Stimulated activated CD4-positive, alpha-beta T cell treated with anti-CD3 and anti-CD28 coated beads, Interleukin-1b, Interleukin-23, amount 100 ng/mL, for 48 hours (primary cell): ENCODE measurements around the gene IRAK2.
A peak's percentile ranks its signal among the peaks of the same experiment; 100 is the strongest.
"Not testable (repeated sequence)": the region's sequence is repeated elsewhere in the genome, so short reads cannot be mapped to it uniquely, and the experiment has no call there.

Experiments
- DNase-seq: peaks from one replicate; pipeline ENCODE4 v3.0.0-alpha.2; 2020

Gene IRAK2, protein sequence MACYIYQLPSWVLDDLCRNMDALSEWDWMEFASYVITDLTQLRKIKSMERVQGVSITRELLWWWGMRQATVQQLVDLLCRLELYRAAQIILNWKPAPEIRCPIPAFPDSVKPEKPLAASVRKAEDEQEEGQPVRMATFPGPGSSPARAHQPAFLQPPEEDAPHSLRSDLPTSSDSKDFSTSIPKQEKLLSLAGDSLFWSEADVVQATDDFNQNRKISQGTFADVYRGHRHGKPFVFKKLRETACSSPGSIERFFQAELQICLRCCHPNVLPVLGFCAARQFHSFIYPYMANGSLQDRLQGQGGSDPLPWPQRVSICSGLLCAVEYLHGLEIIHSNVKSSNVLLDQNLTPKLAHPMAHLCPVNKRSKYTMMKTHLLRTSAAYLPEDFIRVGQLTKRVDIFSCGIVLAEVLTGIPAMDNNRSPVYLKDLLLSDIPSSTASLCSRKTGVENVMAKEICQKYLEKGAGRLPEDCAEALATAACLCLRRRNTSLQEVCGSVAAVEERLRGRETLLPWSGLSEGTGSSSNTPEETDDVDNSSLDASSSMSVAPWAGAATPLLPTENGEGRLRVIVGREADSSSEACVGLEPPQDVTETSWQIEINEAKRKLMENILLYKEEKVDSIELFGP

DNA sequence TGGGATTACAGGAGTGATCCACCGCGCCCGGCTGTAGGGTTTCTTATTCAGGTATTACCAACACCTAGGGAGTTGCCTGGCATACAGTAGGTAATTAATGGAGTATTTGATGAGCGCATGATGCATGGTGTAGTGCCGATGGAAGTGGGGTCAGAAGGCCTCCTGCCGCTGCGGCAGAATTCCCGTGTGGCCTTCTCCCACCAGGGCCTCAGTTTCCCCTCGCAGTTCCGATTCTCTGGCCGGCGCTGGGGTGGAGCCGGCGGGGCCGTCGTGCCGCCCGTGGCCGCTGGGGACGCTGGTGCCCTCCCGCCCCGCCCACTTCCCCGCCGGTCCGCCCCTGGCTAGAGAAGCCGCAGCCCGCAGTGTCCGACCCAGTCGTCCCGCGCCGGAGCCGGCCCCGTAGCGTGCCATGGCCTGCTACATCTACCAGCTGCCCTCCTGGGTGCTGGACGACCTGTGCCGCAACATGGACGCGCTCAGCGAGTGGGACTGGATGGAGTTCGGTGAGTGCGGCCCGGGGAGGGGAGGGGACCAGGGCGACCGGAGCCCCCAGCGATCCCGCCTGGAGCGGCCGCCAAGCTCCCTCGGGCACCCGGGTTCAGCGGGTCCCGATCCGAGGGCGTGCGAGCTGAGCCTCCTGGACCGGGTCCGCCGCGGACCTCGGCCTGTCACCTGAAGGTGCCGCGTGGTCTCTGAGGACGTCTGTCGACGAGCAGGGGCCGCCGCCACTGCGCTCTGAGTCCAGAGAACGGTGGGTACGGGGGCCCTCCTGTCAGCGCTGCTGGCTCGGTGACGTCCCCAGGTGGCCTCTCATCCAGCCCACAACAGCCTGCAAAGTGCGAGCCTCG is at the start of gene IRAK2:
IRAK2 (plus strand) TSS at position 374 of the 848 bp plus-strand sequence; CDS start at position 410, 36 bp downstream.
- DNase-seq, result peak; percentile 32

DNA sequence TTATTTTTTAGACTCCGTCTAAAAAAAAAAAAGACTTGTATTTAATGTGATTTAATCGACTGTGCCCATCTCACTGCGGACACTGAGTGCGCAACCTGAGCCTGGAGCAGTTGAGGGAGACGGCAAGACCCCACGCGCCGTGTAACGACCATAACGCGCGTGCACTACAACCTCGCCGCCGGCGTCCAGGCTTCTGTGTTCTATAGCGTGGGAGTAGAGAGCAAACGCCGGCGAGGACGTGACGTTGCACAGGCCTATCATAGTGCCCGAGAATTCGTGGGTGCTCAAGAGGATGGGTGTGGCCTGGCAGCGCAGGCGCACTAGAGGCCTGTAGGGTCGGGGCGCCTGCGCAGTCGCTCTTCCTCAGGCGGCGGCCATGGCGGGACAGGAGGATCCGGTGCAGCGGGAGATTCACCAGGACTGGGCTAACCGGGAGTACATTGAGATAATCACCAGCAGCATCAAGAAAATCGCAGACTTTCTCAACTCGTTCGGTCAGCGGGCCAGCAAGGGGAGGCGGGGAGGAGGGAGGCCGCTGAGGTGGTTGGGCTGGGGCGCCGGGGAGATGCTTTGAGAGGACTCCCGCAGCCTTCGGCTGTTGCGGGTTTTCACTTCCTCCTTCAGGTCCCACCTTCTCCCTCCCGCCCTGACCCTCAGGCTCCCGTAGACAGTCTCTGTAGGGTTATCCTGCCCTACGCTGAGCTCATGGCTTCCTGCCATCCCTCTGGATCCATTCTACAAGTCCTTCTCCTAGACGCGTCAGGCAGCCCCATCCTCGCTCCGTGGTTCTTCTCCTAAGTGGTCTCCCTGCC is 49.2 kb upstream of the IRAK2 start, which contains the start of gene BRK1:
BRK1 (plus strand) TSS at position 350 of the 812 bp plus-strand sequence; CDS start at position 377, 27 bp downstream.
- peak; percentile 97 for DNase-seq

DNA sequence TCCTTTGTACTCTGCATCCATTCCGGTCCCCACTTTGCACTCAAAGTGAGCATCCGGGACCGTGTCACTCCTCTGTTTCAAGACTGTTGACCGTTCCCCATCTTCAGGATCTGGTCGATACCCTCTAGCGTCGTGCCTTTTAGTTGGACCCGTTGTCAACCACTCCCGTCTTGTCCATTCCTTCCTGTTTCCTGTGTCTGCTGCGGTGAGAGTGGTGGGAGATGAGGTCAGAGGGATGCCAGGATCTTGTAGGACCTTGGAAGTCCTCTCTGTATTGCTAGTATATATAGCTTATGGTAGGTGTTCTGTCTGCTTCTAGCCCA is 48.6 kb upstream of the IRAK2 start:
- no peak for DNase-seq

DNA sequence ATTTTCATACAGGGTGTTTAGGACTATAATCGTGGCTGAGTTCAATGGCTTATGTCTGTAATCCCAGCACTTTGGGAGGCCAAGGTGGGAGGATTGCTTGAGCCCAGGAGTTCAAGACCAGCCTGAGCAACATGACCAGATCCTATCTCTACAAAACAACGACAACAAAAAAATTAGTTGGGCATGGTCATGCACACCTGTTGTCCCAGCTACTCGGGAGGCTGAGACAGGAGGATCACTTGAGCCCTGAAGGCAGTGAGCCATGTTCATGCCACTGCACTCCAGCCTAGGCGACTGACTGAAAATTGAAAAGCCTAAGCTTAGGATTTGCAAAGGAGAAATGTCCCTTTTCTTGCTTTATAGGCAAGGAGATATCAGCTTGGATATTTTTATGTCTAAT is 47.8 kb upstream of the IRAK2 start:
- no peak for DNase-seq

DNA sequence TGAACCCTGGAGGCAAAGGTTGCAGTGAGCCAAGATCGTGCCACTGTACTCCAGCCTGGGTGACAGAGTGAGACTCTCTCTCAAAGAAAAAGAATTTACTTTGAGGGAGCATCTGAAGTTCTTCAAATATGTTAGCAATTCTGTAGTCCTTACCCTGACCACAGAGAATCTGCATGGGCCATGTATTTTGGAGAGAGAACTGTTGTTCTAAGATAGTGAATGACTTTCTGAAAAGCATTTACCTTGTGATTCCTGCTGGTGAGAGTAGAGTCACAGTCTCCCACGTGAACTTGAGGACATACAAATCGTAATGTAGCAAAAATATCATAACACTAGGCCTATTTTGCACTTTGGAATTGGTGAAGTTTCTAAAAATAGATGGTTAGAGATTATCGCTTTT is 45.3 kb upstream of the IRAK2 start:
- DNase-seq, result no peak

DNA sequence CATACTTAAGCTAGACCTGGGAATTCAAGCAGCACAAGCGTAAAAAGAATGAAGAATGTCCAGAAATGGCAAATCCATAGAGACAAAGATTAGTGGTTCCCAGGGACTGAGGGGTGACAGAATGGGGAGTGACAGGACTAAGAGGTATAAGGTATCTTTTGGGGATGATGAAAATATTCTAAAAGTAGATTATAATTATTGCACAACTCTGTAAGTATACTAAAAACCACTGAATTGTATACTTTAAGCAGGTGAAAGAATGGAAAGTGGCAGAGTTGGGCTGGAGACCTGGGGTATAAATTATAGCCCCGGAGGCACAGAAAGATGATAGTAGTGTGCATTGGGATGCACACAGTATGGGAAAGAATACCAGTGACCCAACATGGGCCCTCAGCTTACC is 43.7 kb upstream of the IRAK2 start:
- DNase-seq, result no peak

DNA sequence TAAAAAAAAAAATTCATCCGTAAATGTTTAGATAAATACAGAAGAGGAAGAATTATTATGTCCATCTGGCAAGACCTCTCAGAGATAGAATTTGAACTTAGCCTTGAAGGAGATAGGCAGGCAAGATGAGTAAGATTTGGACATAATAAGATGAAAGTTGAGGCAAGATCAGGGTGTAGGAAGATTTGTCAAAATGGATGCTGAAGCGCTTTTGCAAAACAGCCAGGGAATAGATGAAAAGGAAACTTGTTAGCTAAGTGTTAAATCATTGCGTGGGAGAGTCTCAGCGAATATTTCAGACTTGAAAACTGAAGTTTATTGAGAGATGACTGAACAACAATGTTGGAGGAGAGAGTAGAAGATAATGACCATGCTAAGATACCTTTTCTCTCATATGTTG is 42.0 kb upstream of the IRAK2 start:
- DNase-seq, result no peak

DNA sequence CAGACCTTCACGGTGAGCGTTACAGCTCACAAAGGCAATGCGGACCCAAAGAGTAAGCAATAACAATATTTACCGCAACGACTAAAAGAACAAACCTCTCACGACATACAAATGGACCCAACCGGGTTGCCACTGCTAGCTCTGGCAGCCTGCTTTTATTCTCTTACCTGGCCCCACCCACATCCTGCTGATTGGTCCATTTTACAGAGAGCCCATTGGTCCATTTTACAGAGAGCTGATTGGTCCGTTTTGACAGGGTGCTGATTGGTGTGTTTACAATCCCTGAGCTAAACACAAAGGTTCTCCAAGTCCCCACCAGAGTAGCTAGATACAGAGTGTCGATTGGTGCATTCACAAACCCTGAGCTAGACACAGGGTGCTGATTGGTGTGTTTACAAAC is 28.8 kb upstream of the IRAK2 start:
- peak; percentile 27 for DNase-seq

DNA sequence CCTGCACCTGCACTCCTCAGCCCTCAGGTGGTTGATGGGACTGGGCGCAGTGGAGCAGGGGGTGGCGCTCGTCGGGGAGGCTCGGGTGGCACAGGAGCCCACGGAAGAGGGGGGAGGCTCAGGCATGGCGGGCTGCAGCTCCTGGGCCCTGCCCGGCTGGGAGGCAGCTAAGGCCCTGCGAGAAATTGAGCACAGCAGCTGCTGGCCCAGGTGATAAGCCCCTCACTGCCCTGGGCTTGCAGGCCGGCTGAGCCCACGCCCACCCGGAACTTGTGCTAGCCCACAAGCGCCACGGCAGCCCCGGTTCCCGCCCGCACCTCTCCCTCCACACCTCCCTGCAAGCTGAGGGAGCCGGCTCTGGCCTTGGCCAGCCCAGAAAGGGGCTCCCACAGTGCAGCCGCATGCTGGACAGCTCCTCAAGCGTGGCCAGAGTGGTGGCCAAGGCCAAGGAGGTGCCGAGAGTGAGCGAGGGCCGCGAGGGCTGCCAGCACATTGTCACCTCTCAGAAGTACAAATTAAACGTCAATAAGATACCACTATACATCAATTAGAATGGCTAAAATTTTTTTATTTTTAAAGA is 28.2 kb upstream of the IRAK2 start:
- no peak for DNase-seq

DNA sequence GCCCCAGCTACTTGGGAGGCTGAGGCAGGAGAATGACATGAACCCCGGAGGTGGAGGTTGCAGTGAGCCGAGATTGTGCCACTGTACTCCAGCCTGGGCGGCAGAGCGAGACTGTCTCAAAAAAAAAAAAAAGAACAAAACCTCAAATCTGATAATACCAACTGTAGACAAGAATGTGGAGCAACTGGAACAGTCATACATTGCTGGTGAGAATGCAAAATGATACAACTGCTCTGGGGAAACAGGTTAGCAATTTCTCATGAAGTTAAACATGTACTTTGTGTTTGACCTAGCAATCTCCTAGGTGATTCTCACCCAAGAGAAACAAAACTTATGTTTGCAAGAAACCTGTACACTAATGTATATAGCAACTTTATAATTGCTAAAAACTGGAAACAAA is 27.5 kb upstream of the IRAK2 start:
- no peak for DNase-seq

DNA sequence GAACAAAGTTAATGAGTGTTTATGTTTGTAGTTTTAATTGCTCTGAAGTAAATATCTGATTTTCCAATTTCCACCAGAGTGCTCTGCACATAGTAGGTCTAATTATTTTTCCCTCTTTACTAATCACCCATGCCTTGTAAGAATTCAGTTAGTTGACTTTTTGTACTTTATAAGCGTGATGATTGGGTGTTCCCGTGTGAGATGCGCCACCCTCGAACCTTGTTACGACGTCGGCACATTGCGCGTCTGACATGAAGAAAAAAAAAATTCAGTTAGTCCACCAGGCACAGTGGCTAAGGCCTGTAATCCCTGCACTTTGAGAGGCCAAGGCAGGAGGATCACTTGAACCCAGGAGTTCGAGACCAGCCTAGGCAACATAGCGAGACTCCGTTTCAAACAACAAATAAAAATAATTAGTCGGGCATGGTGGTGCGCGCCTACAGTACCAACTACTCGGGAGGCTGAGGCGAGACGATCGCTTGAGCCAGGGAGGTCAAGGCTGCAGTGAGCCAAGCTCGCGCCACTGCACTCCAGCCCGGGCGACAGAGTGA is 23.6 kb upstream of the IRAK2 start:
- DNase-seq, result no peak

DNA sequence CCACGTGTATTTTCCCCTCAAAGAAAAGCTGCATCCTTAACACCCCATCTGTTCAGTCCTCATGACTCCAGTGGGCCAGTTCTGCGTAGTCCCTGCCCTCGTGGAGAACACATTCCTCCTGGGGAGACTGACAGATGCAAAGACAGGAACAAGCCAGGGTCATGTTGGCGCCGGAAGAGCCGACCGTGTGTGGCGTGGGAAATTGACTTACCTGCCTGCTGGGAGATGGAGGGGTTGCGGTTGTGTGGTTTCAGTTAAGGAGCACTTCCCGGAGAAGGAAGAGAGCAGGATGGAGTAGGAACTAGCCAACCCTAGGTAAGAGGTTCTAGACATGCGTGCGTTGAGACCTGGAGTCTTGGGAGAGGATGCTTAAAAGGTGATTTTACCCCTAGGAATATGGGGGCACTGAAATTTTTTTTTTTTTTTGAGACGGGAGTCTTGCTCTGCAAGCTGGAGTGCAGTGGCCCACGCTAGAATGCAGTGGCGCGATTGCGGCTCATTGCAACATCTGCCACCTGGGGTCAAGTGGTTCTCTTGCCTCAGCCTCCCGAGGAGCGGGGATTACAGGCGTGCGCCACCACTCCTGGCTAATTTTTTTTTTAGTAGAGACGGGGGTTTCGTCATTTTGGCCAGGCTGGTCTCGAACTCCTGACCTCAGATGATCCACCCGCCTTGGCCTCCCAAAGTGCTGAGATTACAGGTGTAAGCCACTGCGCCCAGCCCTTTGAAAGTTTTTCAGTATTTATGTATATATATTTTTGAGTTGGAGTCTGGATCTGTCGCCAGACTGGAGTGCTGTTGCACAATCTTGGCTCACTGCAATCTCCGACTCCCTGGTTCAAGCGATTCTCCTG is 21.8 kb upstream of the IRAK2 start:
- peak; percentile 19 for DNase-seq

DNA sequence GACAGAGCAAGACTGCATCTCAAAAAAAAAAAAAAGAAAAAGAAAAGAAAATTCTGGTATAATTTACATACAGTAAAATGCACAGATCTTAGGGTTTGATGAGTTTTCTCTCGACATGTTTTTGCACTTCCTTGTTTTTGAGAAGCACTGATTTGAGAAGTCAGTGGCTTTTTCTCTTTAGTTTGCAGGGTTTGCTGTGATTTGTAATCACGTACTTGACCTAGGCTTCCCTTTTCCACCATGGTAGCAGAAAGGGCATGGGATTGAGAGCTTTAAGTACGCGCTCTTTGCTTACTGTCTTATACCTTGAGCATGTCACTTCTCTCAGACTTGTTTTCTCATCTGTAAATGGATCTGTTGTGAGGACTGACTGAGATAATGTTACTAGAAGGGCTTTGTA is 19.0 kb upstream of the IRAK2 start:
- no peak for DNase-seq

DNA sequence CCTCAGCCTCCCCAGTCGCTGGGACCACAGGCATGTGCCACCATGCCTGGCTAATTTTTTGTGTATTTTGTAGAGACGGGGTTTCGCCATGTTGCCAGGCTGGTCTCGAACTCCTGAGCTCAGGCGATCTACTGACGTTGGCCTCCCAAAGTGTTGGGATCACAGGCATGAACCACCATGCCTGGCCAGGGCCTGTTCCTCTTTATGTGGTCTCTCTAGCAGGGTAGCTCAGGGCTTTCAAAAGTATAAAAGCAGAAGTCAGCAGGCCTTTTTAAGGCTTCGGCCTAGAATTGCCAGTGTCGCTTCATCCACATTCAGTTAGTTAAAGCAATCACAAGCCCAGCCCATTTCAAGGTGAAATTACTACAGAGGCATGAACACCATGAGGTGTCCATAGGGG is 15.5 kb upstream of the IRAK2 start:
- DNase-seq, result no peak

DNA sequence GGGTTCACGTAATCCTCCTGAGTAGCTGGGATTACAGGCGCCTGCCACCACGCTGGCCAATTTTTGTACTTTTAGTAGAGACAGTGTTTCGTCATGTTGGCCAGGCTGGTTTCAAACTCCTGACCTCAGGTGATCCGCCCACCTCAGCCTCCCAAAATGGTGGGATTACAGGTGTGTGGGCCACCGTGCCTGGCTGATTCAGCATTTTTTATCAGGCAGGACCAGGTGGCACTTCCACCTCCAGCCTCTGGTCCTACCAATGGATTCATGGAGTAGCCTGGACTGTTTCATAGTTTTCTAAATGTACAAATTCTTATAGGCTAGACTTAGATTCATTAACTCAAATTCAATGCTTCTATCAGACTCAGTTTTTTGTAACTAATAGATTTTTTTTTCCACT is 13.7 kb upstream of the IRAK2 start:
- DNase-seq, result no peak

DNA sequence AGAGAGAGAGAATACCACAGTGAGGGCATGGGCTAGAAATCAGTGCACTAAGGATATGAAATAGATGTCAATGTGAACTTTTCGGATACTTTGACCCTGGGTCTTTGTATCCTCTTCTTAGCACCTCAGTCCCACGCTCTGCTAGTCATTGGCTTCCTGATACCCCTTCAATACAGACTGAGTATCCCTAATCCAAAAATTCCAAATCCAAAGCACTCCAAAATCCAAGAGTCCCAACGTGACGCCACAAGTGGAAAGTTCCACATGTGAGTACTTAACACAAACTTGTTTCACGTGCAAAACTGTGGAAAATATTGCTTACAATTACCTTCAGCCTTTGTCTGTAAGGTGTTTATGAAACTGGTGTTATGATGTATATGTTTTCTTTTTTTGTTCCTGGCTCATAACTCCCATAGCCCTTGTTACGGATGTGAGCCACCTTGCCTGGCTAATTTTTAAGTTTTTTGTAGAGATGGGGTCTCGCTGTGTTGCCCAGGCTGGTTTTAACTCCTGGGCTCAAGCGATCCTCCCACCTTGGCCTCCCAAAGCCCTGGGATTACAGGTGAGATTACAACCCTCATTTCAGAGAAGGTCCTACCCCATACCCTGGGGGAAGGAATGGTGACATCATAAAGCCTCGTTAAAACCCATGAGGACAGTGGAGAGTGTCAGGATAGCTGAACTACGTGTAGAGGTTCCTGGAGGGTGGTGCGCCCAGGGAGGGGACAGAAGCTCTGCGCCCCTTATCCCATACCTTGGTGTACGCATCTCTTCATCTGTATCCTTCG is 10.2 kb upstream of the IRAK2 start:
- no peak for DNase-seq

DNA sequence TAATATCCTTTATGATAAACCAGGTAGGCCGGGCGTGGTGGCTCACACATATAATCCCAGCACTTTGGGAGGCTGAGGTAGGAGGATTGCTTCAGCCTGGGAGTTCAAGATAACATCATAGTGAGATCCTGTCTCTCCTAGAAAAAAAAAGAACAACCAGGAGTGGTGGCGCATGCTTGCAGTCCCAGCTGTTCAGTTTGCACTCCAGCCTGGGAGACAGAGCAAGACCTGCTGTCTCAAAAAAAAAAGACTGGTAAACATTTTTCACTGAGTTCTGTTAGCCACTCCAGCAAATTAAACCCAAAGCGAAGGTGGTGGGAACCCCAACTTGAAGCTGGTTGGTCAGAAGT is 9.6 kb upstream of the IRAK2 start:
- DNase-seq, result no peak

DNA sequence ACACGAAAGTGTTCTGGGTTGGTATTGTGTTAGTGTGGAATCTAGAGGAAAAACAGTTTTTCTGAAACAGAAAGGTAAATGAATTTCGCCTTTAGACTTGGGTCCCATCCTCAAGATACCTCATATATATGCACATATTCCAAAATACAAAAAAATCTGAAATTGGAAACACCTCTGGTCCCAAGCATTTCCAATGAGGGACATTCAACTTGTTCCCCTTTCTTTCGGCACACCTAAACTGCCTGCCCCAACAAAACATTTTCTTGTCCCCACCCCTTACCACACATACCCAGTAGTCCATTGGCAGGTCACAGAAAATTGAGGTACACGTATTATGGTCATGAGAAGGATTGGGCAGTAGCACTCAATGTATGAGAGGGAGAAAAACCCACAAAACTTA is 9.1 kb upstream of the IRAK2 start:
- DNase-seq, result no peak

DNA sequence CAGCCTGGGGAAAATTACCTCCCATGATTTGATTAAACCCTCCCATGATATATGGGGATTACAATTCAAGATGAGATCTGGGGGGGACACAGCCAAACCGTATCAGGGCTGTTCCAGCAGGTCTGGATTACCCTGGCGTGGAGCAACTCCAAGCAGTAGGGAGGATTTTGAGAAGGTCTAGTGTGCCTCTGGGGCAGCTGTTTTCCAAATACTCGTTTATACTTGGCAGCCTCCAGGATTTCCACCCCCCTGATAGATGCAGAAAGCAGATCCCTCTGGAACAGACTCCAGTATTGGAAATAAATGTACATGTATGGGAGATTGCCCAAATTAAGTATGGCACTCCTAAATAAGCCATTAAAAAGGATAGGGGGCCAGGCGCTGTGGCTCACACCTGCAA is 7.7 kb upstream of the IRAK2 start:
- no peak for DNase-seq

DNA sequence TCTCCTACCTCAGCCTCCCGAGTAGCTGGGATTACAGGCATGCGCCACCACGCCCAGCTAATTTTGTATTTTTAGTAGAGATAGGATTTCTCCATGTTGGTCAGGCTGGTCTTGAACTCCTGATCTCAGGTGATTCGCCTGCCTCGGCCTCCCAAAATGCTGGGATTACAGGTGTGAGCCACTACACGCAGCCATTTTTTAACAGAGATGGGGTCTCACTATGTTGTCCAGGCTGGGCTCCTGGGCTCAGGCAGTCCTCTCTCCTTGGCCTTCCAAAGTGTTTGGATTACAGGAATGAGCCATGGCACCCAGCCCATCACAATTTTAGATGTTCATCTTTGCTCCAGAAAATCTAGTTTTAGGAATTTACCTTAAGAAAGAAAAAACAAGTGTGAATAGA is 6.2 kb upstream of the IRAK2 start:
- DNase-seq, result not testable (repeated sequence)
